ENCODE measurements around the gene C15orf39. TPM values are rescaled to one million over a fixed set of nuclear protein-coding genes. Genes with fewer than 3 reads are reported as not detected.
A peak's percentile ranks its signal among the peaks of the same experiment; 100 is the strongest.

The C15orf39 gene
- total RNA-seq, 1 experiment from 2014 or later: 41.3 TPM

DNA sequence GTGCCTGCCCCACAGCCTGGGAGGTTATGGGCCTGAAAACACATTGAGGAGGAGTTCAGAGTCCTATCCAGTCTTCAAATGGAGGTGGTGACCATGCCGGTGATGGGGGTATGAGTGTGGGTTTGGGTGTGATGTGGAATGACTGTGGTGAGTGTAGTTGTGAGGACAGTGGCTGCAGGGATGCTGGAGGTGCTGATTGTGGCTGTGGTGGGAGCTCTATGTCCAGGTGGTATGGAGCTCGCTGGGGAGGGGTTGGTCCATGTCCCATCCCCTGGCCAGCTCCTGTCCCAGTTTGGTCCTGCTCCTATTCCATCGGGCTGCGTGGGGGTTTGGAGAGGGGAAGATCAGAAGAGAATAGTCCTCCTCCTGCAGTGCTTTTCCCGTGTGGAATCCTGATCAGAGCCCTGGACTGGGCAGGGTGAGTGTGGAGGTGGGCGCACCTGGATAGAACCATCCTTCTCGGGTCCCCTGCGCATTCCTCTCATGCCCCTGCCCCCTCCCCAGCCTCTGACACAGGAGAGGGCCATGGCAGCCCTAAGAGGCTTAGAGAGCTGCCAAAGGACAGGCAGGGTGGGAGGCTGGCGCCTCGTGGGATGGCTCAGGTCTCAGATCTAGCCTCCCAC is 33.5 kb downstream of the C15orf39 start:
- no TSS peak for BruUV-seq (replicated peaks)
- H3K9me3 ChIP-seq (ENCODE audit: insufficient read depth, low read depth): no peaks in the 10 kb centered on the region
- H3K79me2 ChIP-seq (ENCODE audit: low read depth): no peaks in the 10 kb centered on the region
- H3K4me3 ChIP-seq: no peak overlapping the region
- no peak for DNase-seq
- no peaks in the 10 kb centered on the region for H3K9me2 ChIP-seq (ENCODE audit: insufficient read depth)
- H3K36me3 ChIP-seq (ENCODE audit: low read depth): no peaks in the 10 kb centered on the region
- H3K27me3 ChIP-seq (ENCODE audit: insufficient read depth, low read depth): peaks cover 54% of the 10 kb centered on the region
- H3K4me1 ChIP-seq (replicated peaks; ENCODE audit: insufficient read depth): no peaks in the 10 kb centered on the region
- H3K4me2 ChIP-seq: no peak overlapping the region
- intact Hi-C loops (cut with micrococcal nuclease; ENCODE audit: unreplicated experiment): no loop called here
- TF ChIP-seq EZH2 (IDR thresholded peaks at IDR 0.05; ENCODE audit: low read depth) (no peak), CTCF (conservative IDR thresholded peaks at IDR 0.05) (no peak)
- no peaks in the 10 kb centered on the region for H4K20me1 ChIP-seq (ENCODE audit: insufficient read depth)
- CTCF ChIA-PET: no interaction called here
- H3K27ac ChIP-seq: no peak overlapping the region
- H2AFZ ChIP-seq: no peak overlapping the region
- POLR2A ChIA-PET (ENCODE audit: unreplicated experiment): no interaction called here
- no peaks in the 10 kb centered on the region for H3F3A ChIP-seq (ENCODE audit: insufficient read depth, low read depth)

DNA sequence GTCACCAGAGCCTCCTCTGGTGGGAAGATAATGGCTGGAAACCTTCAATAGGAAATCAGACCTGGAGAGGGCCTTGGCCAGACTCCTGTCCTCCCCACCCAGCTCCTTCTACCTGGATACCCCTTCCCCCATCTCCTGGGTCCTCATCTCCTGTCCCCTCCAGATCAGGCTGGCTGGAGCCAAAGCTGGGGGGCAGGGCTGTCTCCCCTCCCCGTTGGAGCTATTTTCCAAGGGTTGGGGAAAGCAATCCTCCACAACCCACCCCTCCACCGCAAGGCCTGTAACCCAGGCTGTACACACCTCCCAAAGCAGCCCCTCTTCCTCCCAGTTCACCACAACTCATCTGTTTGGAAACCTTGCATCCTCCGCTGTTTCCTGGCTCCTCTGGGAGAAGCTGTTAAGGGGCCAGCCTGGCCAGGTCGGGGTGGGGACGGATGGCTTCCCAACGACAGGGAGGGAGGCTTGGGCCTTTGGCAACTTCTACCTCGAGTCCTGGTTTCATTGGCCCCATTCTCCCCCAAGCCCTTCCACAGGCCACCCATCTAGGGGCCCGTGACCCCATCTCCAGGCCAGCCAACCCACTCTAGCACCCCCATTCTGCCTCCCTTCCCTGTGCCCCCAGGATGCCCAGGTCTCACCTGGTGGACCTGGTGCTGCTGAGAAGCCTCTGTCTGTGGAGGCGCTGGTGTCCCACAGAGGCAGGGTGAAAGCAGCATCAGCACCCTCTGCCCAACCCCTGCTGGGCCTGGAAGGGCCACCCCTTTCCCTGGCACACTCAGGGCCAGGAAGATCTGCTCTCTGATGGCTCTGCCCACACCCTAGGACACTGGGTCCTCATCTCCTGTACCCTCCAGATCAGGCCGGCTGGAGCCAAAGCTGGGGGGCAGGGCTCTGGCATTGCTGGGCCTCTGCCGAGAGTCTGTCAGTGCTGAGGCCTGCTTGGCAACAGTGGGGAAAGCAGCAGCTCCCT is 34.4 kb downstream of the C15orf39 start:
- Histone ChIP-seq H3K4me3 (no peak overlapping the region), H3K9me3 (ENCODE audit: insufficient read depth, low read depth) (no peaks in the 10 kb centered on the region), H3K36me3 (ENCODE audit: low read depth) (no peaks in the 10 kb centered on the region), H3K4me2 (no peak overlapping the region), H3K9me2 (ENCODE audit: insufficient read depth) (no peaks in the 10 kb centered on the region), H3K27ac (no peak overlapping the region), H3K4me1 (replicated peaks; ENCODE audit: insufficient read depth) (no peaks in the 10 kb centered on the region), H4K20me1 (ENCODE audit: insufficient read depth) (no peaks in the 10 kb centered on the region), H3K27me3 (ENCODE audit: insufficient read depth, low read depth) (peaks cover 51% of the 10 kb centered on the region), H2AFZ (no peak overlapping the region), H3K79me2 (ENCODE audit: low read depth) (no peaks in the 10 kb centered on the region), H3F3A (ENCODE audit: insufficient read depth, low read depth) (no peaks in the 10 kb centered on the region)
- peak in 1 of 2 experiments; percentile 28 for DNase-seq
- TF ChIP-seq EZH2 (IDR thresholded peaks at IDR 0.05; ENCODE audit: low read depth): no peak
- TF ChIP-seq CTCF (conservative IDR thresholded peaks at IDR 0.05): no peak
- CTCF ChIA-PET: no interaction called here
- POLR2A ChIA-PET (ENCODE audit: unreplicated experiment): no interaction called here
- no TSS peak for BruUV-seq (replicated peaks)
- intact Hi-C loops (cut with micrococcal nuclease; ENCODE audit: unreplicated experiment): no loop called here

DNA sequence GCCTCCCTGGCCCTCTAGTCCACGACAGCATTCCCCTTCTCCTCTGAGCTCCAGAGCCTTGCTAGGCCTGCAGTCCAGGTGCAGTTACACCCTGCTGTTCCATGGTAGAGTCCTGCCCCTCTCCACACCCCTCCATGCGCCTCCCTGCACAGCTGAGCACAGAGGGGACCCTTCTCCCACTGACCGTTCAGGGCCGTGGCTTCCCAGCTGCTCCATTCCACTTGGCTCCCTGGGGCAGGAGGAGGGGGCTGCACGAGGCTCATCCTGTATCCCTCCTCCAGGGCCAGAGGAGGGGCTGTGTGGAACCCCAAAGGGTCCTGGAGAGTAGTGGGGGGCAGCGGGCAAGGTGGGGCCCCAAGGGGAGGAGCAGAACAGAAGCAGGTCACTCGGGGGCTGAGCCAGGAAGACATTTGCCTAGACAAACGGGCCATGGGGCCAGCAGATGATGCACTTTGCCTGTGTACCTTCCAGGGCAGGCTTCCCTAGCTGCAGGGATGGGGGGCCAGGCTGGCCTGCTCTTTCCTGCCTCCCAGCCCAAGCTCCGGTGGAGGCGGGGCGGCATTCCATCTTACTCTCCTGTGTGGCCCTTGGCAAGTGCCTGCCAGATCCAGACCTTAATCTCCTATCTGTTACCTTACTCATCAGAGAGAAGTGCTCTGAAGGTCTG is 35.8 kb downstream of the C15orf39 start:
- H3K36me3 ChIP-seq (ENCODE audit: low read depth): no peaks in the 10 kb centered on the region
- H2AFZ ChIP-seq: no peak overlapping the region
- H3K4me3 ChIP-seq: no peak overlapping the region
- no peaks in the 10 kb centered on the region for H3K79me2 ChIP-seq (ENCODE audit: low read depth)
- H3F3A ChIP-seq (ENCODE audit: insufficient read depth, low read depth): no peaks in the 10 kb centered on the region
- intact Hi-C loops (cut with micrococcal nuclease; ENCODE audit: unreplicated experiment): no loop called here
- no peaks in the 10 kb centered on the region for H3K9me3 ChIP-seq (ENCODE audit: insufficient read depth, low read depth)
- no peak overlapping the region for H3K27ac ChIP-seq
- H3K27me3 ChIP-seq (ENCODE audit: insufficient read depth, low read depth): peaks cover 38% of the 10 kb centered on the region
- no peak overlapping the region for H3K4me2 ChIP-seq
- H3K9me2 ChIP-seq (ENCODE audit: insufficient read depth): no peaks in the 10 kb centered on the region
- no peaks in the 10 kb centered on the region for H4K20me1 ChIP-seq (ENCODE audit: insufficient read depth)
- BruUV-seq (replicated peaks): no TSS peak
- DNase-seq: no peak
- ChIA-PET POLR2A (ENCODE audit: unreplicated experiment) (no interaction called here), CTCF (no interaction called here)
- TF ChIP-seq EZH2 (IDR thresholded peaks at IDR 0.05; ENCODE audit: low read depth): no peak
- no peaks in the 10 kb centered on the region for H3K4me1 ChIP-seq (replicated peaks; ENCODE audit: insufficient read depth)
